HTR-8/SVneo (cell line): Measurements from ENCODE around the gene GOLGA5.
"Not testable (repeated sequence)": the region's sequence is repeated elsewhere in the genome, so short reads cannot be mapped to it uniquely, and the experiment has no call there.

Source experiments
- DNase-seq: peaks from one replicate; pipeline ENCODE4 v3.0.0; 2011; ENCODE audit warnings: low spot score, mixed read lengths; ENCODE audit not compliant: insufficient read length
- FAIRE-seq: peaks from 2 replicates; lab custom pipeline; 2011; peaks lifted over from hg19 to GRCh38; lab: Jason Lieb, UNC

GOLGA5 gene

GRCh38 chr14:92819011-92819597 is 25.0 kb downstream of the GOLGA5 start:
- no peak for DNase-seq

GRCh38 chr14:92819680-92820535 is 25.8 kb downstream of the GOLGA5 start:
- not testable (repeated sequence) for FAIRE-seq

More at GRCh38 chr14:92819011-92819597, 25.0 kb downstream of the GOLGA5 start:
- FAIRE-seq: no peak

GRCh38 chr14:92820536-92820840 is 26.4 kb downstream of the GOLGA5 start:
- DNase-seq, FAIRE-seq: not testable (repeated sequence)

More at GRCh38 chr14:92819680-92820535, 25.8 kb downstream of the GOLGA5 start:
- DNase-seq: not testable (repeated sequence)

- DNase-seq: no peak
- peak; percentile 38 for FAIRE-seq
These were observed 36.8 kb downstream of the GOLGA5 start for GRCh38 chr14:92830902-92831301.

- no peak for FAIRE-seq
These were observed 38.1 kb downstream of the GOLGA5 start for GRCh38 chr14:92832137-92832700.

GRCh38 chr14:92841930-92842329 is 47.8 kb downstream of the GOLGA5 start:
- no peak for FAIRE-seq
- no peak for DNase-seq

More at GRCh38 chr14:92832137-92832700, 38.1 kb downstream of the GOLGA5 start:
- DNase-seq: no peak

- no peak for FAIRE-seq
- DNase-seq: no peak
These were observed 50.1 kb downstream of the GOLGA5 start for GRCh38 chr14:92844204-92844603.

GRCh38 chr14:92846162-92846897 is 52.2 kb downstream of the GOLGA5 start:
- DNase-seq: peak; percentile 12
- no peak for FAIRE-seq

- FAIRE-seq: no peak
These were observed 53.2 kb downstream of the GOLGA5 start for GRCh38 chr14:92847278-92847677.

GRCh38 chr14:92847749-92848148 is 53.6 kb downstream of the GOLGA5 start:
- FAIRE-seq: no peak

More at GRCh38 chr14:92847278-92847677, 53.2 kb downstream of the GOLGA5 start:
- DNase-seq: no peak

GRCh38 chr14:92848887-92849286 is 54.8 kb downstream of the GOLGA5 start:
- no peak for DNase-seq
- FAIRE-seq: no peak

More at GRCh38 chr14:92847749-92848148, 53.6 kb downstream of the GOLGA5 start:
- DNase-seq: no peak

GRCh38 chr14:92850492-92850891 is 56.4 kb downstream of the GOLGA5 start:
- DNase-seq: no peak
- no peak for FAIRE-seq

- not testable (repeated sequence) for FAIRE-seq, DNase-seq
These were observed 59.0 kb downstream of the GOLGA5 start for GRCh38 chr14:92853136-92853535.

GRCh38 chr14:92860049-92860840 is 66.1 kb downstream of the GOLGA5 start:
- no peak for FAIRE-seq

GRCh38 chr14:92861856-92862745 is 68.0 kb downstream of the GOLGA5 start:
- no peak for DNase-seq
- FAIRE-seq: no peak

More at GRCh38 chr14:92860049-92860840, 66.1 kb downstream of the GOLGA5 start:
- DNase-seq: no peak

GRCh38 chr14:92863286-92864080 is 69.4 kb downstream of the GOLGA5 start:
- no peak for DNase-seq
- FAIRE-seq: no peak

GRCh38 chr14:92865674-92866073 is 71.6 kb downstream of the GOLGA5 start:
- no peak for DNase-seq
- FAIRE-seq: no peak
